ENCODE results near the gene UBAP2L. TPM values are rescaled to one million over a fixed set of nuclear protein-coding genes. Genes with fewer than 3 reads are reported as not detected.
"Not testable (repeated sequence)": the region's sequence is repeated elsewhere in the genome, so short reads cannot be mapped to it uniquely, and the experiment has no call there.

Gene UBAP2L
- total RNA-seq, 1 donor from 2014 or later, result 111 TPM

DNA sequence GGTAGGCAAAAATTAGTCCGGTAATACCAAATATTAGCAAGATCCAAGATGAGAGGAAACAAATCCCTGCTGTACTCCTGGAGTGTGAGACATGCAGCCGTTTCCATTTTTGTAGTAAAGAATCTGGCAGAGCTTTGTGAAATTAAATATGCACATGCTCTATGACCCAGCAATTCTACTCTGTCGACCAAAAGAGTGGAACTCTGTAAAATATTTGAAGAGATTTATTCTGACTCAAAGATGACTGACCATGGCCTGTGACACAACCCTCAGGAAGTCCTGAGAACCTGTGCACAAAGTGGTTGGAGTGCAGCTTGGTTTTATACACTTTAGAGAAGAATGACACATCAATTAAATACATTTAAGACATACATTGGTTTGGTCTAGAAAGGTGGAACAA, 67.9 kb downstream of the UBAP2L start:
- intact Hi-C loops (cut with DNase I), result no loop called here
- no peak for DNase-seq (ENCODE audit: low spot score)

DNA sequence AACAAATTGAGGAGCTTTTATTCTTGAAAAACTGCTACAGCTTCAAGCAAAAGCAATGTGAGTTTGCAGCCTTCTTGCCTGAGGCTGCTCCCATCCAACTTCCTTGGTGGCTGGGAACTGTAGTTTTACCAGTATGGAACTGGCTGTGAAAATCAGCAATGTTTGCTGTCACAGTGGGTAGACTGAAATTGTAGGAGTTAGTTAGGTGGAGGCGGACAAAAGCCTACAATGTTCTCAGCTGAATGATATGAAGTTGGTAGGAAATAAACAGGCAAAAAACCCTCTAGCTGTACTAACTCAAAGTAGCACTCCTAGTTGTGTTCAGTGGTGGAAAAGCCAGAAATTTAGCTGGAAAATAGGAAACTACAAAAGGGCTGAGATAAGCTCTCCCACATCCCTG, 70.2 kb downstream of the UBAP2L start:
- intact Hi-C loops (cut with DNase I), result no loop called here
- no peak for DNase-seq (ENCODE audit: low spot score)

GRCh38 chr1:154295408-154296235, 74.9 kb downstream of the UBAP2L start:
- intact Hi-C loops (cut with DNase I), result no loop called here
- no peak for DNase-seq (ENCODE audit: low spot score)

DNA sequence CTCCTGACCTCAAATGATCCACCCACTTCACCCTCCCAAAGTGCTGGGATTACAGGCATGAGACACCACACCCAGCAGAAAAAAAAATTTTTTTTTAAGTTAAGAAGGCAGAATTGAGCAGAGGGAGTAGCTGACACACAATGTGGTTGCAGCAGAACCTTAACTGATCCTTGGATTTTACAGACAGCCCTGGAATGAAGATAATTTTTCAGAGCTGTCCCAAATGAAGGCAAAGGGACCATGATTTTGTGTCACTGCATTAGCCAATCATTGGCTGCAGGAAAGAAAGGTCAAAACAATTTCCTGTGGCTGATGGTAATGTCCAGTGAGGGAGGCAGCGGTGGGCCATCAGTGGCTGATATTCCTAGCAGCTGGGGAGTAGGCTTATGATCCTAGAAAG, 80.8 kb downstream of the UBAP2L start:
- intact Hi-C loops (cut with DNase I), result no loop called here
- no peak for DNase-seq (ENCODE audit: low spot score)

- intact Hi-C loops (cut with DNase I), result no loop called here
- DNase-seq (ENCODE audit: low spot score), result no peak
Measured at GRCh38 chr1:154304664-154305337, 84.0 kb downstream of the UBAP2L start.

- no peak for DNase-seq (ENCODE audit: low spot score)
- intact Hi-C loops (cut with DNase I), result no loop called here
Measured at GRCh38 chr1:154306151-154306550, 85.4 kb downstream of the UBAP2L start.

DNA sequence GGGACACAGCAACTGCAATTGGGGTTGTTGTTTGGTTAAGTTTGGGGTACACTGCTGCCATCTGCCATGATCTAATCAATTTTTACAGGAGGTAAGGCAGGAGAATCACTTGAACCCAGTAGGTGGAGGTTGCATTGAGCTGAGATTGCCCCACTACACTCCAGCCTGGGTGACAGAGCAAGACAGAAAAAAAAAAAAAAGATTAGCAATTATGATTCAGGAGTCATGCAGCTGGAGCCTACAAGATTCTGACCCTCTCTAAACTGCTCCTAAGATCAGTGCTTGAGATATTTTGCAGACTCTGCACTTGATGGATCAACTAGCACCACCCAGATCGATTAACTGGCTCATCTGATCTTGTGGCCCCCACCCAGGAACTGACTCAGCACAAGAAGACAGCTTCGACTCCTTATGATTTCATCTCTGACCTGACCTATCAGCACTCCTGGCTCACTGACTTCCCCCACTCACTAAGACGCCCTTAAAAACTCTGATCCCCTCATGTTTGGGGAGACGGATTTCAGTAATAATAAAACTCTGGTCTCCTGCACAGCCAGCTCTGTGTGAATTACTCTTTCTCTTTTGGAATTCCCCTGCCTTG, 87.0 kb downstream of the UBAP2L start:
- DNase-seq (ENCODE audit: low spot score); intact Hi-C loops (cut with DNase I): not testable (repeated sequence)

DNA sequence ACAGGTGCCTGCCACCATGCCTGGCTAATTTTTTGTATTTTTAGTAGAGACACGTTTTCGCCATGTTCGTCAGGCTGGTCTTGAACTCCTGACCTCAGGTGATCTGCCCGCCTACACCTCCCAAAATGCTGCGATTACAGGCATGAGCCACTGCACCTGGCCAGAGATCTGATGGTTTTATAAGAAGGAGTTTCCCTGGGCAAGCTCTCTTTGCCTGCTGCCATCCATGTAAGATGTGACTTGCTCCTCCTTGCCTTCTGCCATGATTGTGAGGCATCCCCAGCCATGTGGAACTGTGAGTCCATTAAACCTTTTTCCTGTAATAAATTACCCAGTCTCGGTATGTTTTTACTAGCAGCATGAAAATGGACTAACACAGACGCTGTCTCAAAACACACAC, 88.4 kb downstream of the UBAP2L start:
- DNase-seq (ENCODE audit: low spot score); intact Hi-C loops (cut with DNase I): not testable (repeated sequence)

DNA sequence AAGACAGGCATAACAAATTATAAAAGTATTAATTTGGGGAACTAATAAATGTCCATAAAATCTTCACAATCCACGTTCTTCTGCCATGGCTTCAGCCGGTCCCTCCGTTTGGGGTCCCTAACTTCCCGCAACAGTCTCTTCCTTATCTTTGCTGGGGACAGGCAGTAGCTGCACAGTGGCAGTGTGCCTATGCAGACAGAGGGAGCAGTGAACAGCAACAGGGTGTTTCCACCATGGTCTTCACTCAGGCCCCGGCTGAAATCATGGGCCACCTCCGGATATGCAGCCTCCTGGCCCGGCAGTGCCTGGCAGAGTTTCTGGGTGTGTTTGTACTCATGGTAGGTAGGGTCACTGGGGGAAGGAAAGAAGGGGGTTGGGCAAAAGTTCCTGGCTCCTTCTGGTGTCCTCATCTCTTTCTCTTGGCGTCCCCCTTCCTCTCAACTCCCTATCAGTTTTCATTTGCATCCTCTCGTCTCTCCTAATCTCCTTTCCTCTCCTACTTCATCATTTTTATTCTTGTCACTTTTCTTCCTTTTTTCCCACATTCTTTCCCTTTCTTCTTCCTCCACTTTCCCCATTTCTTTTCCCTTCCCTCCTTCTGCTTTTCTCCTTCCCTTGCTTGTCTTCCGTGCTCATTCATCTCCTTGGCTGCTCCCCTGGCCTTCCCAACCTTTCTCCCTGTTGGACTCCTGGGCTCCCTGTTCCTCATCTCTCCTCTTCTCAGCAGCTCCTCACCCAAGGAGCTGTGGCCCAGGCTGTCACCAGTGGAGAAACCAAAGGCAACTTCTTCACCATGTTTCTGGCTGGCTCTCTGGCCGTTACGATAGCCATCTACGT, 91.7 kb downstream of the UBAP2L start:
- DNase-seq (ENCODE audit: low spot score); intact Hi-C loops (cut with DNase I): not testable (repeated sequence)

DNA sequence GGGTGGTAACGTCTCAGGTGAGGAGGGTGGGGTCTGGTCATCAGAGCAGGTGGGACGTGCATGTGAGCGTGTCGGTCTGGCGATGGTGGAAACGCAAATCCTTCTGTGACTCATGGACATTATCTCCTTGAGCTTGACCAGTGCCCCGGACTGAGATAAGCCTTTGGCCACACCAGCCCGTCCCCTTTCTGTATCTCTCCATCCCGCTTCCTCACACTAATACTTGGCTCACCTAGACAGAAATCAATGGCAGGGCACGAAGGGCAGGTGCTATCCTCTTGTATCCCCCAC, 92.3 kb downstream of the UBAP2L start:
- no peak for DNase-seq (ENCODE audit: low spot score)
- intact Hi-C loops (cut with DNase I), result no loop called here

DNA sequence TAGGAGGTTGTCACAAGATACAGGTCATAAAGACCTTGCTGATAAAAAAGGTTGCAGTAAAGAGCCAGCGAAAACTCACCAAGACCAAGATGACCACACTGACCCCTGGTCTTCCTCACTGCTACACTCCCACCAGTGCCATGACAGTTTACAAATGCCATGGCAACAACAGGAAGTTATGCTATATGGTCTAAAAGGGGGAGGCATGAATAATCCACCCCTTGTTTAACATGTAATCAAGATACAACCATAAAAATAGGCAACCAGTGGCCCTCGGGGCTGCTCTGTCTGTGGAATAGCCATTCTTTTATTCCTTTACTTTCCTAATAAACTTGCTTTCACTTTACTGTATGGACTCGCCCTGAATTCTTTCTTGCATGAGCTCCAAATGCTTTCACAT, 93.5 kb downstream of the UBAP2L start:
- intact Hi-C loops (cut with DNase I); DNase-seq (ENCODE audit: low spot score): not testable (repeated sequence)

DNA sequence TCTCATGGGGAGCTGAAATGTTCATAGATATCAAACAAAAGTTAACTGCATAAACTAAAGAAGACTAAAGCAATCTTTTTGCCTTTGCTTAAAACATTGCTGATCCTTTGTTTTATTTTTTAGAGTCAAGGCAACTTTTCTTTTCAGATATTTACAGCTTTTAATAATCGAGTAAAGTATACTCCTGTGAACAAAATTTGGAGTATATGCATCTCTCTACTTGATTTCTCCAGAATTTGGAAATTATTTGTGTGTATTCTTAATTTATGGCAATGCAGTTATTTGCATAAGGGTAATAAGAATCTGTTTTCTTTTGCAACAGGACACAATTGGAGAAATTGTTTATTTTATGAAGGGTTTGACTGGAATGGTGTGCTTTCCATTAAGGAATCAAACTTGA, 95.9 kb downstream of the UBAP2L start:
- intact Hi-C loops (cut with DNase I), result no loop called here
- DNase-seq (ENCODE audit: low spot score), result no peak

- DNase-seq (ENCODE audit: low spot score), result no peak
- intact Hi-C loops (cut with DNase I), result no loop called here
Measured at GRCh38 chr1:154318386-154318785, 97.6 kb downstream of the UBAP2L start.

Small RNAs within 50 kb of the gene (microRNA-seq; reads per million reads assigned to microRNA genes)
- gene MIR190B, result 20.0 reads per million, percentile 36 among the genes with 10 or more reads in this experiment

Other genes starting within 250 kb of the UBAP2L start
- 61.7 TPM for gene JTB, start 243.3 kb upstream of the UBAP2L start, total RNA-seq
- 57.3 TPM for gene RAB13, start 234.6 kb upstream of the UBAP2L start, total RNA-seq
- gene RPS27, start 230.2 kb upstream of the UBAP2L start, total RNA-seq, result 712 TPM
- gene NUP210L, start 65.9 kb upstream of the UBAP2L start, total RNA-seq, result 0.48 TPM
- 364 TPM for gene TPM3, start 28.9 kb upstream of the UBAP2L start, total RNA-seq
- not detected for gene CFAP141, start 14.6 kb upstream of the UBAP2L start, total RNA-seq
- 132 TPM for gene HAX1, start 51.7 kb downstream of the UBAP2L start, total RNA-seq
- gene AQP10, start 100.1 kb downstream of the UBAP2L start, total RNA-seq, result 0.70 TPM
- 22.5 TPM for gene ATP8B2, start 104.6 kb downstream of the UBAP2L start, total RNA-seq
- 5.2 TPM for gene IL6R, start 184.4 kb downstream of the UBAP2L start, total RNA-seq